CD4-positive, alpha-beta T cell treated with Interleukin-2 at 100 ng/mL for 4 hours (primary cell): Measurements from ENCODE around the gene TMEM163.
"Not testable (repeated sequence)": the region's sequence is repeated elsewhere in the genome, so short reads cannot be mapped to it uniquely, and the experiment has no call there.

ENCODE experiments used
- DNase-seq: peaks from one replicate; pipeline ENCODE4 v3.0.0-alpha.2; 2020; ENCODE audit warnings: low spot score

The TMEM163 gene

DNA sequence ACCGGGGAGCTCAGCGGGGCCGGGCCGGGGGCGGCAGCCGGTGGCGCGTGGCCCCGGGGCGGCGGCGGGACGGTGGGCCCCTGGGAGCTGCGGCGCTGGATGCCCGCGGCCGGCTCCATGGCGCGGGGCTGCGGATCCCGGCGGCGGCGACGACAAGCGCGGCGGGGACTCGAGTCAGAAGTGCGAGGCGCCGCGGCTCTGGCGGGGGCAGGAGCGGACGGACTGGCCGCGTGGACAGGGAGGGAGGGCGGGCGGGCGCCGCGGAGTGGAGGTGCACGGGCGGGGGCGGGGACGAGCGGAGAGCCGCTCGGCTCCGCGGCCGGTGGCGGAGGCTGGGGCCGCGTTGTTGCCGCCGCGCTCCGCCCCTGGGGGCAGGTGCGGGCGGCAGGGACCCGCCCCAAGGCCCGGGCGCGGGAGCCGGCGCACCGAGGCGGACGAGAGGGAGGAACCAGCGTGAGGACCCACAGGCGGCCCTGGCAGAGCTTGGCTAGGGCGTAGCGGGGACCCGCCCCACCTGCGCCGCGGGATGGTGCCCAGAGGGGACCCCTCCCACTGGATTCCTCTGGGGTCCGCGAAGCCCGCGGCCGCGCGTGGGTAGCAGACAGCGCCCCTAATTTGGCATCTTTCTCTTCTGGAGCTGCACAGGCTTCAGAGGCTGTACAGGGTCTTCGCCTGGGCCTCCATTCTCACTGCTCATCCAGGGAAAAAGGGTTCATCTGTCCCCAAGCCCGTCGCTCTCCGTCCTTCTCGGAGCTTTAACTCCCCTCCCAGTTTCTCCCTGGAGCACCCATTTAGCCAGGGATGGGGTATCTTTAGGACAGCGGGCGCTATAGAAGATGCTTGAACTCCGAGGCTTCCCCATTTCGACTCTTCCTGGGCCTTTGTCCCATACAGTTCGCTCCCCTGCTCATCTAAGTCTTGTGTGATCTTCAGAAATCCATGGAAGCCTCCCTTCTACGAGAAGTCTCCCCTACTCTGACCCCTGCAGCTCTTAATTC lies at the start of gene TMEM163:
TSS of gene TMEM163 (minus strand) at position 184 of the 998 bp plus-strand sequence.
- DNase-seq, result no peak

DNA sequence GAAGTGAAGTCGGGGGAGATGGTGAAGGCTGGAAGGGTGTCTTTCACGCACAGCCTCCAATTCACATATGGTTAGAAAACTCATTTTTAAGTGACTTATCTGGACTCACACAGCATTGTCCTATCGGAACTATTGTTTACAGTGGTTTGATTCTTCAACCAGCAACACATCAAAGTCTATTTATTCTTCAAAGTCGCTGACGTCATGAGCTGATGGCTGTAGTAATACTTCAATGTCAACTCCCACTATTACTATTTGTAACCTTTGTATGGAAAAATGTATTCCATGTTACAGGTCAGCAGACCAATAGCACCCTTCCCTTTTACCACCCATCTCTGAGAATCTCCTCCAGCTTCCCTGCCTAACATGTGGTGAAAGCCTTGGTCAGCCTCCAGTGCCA lies 47.8 kb upstream of the TMEM163 start:
- DNase-seq, result no peak

DNA sequence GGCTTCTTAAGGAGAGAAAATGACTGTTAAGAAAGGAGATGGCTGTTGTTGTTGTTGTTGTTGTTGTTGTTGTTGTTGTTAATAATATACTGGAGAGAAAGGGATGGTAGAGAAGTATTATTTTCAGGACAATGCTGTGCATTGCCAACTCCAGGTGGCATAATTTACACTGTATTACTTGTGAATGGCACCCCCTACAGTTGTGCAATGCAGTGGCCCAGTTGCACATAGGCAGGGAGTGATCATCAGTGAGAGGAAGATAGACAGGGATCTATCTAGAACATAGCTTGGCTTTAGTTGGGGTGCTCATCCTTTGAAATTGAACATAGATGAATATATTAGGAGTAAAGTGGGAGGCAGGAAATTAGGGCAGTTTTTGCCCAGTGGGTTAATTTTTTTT lies 47.2 kb upstream of the TMEM163 start:
- DNase-seq, result no peak

DNA sequence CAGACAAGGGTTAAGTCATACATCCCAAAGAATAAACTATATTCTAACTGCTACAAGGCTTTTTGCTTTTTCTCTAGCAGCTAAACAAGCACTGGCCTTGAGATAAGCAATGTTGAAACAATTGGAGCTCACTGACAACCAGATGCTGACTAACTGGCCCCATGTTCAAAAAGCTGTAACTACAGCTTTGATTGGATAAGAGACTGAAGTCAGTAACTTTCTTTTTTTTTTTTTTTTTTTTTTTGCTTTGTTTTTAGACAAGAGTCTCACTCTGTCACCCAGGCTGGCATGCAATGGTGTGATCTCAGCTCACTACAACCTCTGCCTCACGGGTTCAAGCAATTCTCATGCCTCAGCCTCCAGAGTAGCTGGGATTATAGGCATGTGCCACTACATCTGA lies 45.4 kb upstream of the TMEM163 start:
- no peak for DNase-seq

DNA sequence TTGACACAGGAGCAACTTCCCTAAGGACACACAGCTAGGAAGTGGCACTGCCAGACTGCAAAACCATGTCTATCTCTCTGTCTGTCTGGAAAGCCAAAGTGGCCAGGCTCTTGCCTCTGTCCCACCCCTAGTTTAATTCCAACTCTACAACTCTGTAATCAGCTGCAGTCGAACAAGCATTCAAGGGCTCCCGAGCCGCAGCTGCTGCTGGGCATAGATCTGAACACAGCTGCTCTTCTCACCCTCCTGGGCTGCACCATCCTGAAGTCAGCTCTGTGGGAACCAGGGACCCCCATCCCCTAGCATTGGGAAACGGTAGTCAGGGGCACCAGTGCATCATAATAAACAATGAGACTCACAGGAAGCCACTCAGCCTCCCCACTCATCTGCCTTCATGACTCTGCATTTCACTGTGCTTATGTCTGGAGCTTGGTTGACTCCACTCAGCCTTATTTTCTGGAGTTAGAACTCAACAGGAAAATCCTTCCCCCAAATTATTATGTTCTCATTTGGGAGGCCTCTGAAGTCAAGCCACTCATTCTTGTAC lies 44.4 kb upstream of the TMEM163 start:
- no peak for DNase-seq

DNA sequence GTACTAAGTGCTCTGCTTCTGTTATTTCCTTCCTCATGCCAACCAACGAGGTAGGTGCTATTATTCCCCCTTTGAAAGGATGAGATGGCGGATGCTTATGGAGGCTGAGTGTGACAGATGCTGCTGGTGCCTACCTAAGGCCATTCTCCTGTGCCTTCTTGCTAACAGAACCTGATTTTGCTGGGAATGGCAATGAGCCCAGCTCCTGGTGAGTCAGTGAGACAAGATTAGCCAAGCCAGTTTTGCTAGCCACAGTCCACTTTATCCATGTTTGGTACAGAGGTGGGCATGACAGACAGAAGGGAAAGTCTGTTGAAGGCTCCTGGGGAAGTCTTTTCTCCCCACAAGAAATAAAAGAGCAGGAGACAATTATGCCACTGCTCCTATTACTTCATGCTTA lies 43.7 kb upstream of the TMEM163 start:
- no peak for DNase-seq

DNA sequence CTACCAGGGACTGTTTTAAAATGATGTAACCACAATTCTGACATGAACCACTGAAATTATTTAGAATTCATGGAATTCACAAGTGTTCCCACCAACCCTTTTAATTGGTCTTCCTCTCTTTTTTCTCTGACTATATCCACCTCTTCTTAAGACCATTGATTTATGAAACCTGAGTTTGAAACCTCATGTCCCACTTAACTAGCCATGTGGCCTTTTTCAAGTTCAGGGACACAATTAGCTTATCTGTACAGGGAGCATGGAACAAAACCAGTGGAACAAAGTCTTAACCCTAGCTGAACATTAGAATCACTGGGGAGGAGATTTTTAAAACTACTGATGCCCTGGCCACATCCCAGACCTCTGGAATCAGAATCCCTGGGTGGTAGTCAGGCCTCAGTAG lies 41.6 kb upstream of the TMEM163 start:
- DNase-seq, result no peak

DNA sequence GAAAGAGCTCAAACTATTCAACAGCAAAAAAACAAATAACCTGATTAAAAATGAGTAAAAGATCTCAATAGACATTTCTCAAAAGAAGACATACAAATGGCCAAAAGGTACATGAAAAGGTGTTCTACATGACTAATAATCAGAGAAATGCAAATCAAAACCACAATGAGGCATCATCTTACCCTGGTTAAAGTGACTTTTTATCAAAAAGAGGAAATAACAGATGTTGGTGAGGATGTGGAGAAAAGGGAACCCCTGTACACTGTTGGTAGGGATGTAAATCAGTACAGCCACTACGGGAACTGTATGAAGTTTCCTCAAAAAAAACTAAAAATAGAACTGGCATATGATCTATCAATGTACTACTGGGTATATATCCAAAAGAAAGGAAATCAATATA lies 39.8 kb upstream of the TMEM163 start:
- no peak for DNase-seq

DNA sequence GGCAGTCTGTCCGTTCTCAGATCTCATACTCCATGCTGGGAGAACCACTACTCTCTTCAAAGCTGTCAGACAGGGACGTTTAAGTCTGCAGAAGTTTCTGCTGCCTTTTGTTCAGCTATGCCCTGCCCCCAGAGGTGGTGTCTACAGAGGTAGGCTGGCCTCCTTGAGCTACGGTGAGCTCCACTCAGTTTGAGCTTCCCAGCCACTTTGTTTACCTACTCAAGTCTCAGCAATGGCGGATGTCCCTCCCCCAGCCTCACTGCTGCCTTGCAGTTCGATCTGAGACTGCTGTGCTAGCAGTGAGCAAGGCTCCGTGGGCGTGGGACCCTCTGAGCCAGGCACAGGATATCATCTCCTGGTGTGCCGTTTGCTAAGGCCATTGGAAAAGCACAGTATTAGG lies 33.2 kb upstream of the TMEM163 start:
- DNase-seq, result not testable (repeated sequence)

DNA sequence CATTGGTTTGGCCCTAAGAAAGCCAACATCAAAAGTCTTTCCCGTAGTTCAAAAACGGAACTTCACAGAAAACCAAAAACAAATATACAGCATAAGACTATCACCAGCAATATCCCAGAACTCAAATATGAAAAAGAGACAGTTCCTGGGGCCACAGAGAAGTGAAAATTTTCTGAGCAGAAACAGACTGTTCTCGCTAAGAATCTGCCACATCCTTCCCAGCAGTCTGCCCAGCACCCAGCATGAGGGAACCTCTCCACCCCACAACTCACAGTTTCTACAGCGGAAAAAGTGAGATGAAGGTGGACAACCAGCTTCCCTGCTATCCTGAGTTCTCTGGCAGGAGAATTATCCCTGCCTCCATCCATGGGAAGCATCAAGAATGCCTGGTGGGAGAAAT lies 26.7 kb upstream of the TMEM163 start:
- DNase-seq, result no peak

DNA sequence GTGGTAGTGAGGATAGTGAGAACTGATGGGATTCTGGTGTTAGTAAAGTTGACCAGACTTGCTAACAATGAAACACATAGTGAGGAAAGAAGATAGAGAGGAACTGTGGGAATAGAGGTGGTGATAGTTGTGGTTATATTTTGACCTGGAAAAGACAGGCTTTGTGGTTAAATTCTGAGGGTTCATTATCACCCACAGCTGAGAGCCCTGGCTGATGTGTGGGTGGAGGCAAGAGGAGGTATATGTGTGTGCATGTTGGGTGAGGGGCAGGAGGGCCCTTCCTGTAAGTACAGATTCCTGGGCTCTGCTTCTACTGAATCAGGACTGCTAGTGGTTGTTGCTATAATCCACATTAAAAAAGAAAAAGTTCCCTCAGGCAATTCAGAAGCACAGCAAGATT lies 26.2 kb upstream of the TMEM163 start:
- DNase-seq, result no peak

DNA sequence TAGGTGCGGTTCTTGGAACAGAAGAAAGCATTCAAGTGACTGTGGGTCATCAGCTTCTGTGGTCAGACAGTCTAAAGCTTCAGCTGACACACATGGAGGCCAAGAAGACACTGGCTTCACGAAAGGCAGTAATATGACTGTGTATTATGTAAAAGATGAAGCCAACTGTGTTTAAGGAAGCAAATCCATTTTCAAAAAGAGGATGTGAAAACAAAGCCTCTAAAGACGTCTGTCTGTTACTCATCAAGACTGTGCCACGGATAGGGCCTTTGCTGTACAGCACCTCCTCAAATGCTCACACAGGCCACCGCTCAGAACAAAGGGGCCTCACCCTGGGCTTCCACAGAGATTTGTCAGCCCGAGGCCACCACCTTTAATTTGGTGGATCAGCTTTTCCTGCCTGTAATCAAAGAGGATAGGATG lies 21.1 kb upstream of the TMEM163 start:
- DNase-seq, result no peak

DNA sequence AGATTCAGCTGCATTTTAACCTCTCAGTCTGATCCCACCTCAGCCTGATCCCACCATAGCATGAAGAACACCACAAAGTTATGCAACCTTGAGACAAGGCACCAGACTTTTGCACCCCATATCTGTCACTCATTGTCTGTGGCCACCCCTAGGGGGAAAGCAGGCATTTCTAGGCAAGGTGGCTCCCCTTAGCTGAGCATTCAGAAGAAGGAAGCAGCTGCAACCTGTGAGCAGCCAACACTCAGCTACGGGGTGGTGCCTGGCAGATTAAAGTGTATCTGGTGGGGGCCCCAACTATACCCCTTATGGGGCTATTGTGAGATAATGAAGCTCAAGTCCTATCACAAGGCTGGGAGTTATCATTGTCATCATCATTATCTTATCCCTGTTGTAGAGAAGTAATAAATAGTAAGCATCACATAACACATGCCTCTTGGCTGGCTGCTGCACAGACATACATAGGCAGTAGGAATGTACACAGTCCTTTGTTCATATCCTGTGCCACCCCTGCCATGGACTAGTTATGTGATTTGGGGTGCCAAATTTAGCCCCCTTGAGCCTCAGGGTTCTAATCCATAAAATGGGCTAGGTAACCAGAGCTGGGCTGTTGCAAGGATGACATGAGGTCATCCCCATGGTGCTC lies 20.6 kb upstream of the TMEM163 start:
- DNase-seq, result no peak

DNA sequence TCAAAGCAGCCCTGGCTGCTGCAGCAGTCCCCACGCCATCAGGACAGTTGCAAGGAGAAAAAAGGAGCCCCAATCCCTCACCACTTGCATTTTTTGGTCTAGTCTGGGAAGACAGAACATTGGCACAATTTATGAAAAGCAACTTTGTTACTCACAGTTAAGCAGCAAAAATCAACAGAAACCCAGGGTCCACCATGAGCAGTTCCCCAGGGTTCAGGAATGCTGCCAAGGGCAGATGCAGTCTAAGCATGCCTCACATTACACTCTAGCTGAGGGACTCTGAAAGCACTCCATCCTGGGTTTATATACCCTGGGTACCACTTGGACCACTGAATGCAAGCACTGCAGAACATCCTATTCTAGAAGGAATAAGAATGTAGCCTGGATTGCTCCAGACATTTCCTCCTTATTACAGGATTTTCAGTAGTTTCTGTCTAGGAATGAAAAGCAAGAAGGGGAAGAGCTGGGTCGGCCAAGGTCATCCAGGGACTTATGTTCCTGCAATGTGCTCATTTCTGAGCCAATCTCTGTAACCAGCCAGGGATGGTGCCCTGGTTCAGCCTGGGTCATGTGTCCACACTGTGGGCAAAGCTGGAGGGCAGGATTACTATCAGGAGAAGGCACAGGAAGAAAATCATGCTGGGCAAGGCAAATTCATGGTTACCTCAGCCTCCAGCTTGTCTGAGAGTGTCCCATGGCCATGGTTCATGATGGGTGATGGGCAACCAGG lies 19.5 kb upstream of the TMEM163 start:
- DNase-seq, result no peak

DNA sequence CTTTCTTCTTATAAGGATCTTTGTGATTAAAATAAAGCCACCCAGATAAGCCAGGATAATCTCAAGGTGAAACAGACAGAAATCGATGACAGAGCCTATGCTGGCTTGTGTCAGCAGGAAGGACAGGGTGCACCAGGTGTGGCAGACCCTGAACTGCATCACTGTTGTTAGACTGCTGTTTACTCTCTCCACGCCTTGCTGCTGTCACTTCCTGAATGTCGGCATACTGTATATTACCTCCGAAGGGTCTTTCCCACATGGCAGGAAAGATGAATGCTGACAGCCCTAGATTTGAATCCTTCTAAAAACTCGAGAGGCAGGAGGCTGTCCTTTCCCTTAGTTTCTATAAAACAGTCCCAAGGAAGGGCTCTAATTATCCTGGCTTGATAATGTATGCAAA lies 18.9 kb upstream of the TMEM163 start:
- DNase-seq, result no peak

DNA sequence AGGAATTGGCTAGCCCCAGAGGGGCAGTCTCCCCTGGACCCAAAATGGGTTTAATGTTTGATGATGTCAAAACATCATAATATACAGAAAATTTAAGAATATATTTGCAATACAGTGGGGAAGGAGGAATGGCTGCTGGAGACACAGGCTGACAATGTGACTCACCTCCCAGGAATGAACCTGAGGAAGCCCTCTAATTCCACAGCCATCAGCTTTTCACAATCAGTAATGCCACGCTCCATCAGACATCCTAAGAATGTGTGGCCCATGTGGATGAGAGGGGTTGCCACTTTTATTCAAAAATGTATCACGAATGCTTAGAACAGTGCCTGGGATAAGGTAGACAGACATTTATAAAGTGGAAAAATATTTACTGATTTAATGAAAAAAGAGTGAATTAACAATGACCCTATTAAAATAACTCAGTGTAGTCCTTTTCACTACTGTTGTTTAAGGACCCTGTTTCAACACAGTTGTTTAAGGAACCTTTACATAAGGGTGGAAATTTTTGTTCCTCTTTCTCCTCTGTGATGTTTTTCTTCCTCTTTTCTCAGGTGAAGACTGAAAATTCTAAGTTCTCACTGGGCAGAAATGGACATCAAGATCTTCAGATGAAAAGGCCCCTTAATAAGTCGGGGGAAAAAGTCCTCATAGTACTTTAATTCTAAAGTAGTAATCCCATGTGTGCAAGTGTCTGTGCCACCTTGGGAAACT lies 17.5 kb upstream of the TMEM163 start:
- no peak for DNase-seq

DNA sequence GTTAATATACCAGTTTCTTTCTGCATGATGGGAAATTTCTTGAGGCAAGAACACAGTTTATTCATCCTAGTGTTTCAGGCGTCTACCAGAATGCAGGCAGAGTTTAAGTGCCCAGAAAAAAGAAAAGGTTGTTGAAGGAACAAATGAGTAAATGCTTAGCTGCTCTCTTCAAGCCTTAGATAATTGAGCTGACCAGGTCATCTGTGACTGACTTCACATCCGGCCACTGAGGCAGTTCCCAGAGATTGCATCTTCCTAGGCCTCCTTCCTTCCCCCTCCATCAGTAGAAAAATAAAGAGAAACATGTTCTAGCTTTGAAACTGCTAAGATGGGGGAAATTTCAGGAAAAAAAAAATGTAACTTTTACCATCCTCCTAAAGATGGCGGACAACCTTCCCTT lies 9.4 kb upstream of the TMEM163 start:
- no peak for DNase-seq

DNA sequence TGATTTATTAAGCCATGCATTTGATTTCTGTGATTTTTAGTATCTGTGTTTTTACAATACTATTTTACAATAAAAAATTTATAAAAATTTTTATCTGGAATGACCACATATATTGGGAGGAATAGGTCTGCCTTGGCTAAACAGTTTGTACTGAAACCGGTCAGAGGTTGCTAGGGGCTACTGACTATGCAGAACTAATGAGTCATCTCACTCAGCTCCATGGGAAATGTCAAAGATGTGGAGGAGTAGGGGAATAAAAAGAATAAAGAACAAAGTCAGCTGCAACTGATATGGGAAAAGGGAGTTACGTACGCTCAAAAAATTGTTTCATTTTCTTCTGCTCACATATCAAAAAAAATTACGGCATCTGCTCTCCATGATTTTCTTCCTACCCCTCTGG lies 8.6 kb upstream of the TMEM163 start:
- DNase-seq, result no peak

DNA sequence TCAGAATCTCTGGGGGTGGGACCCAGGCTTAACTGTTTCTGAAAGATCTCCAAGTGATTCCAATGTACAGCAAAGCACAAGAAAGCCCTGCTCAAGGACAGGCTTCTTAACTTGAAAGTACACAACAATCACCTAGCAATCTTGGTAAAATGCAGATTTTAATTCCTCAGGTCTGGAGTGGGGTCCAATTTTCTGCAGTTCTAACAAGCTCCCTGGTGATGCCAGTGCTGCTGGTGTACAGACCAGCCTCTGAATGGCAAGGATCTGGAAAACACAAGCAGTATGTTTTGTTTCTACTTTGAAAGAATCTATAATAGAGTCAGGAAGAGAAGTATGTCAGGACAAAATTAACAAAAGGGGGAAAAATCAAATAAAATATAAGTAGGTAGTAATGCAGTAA lies 7.8 kb upstream of the TMEM163 start:
- DNase-seq, result no peak

DNA sequence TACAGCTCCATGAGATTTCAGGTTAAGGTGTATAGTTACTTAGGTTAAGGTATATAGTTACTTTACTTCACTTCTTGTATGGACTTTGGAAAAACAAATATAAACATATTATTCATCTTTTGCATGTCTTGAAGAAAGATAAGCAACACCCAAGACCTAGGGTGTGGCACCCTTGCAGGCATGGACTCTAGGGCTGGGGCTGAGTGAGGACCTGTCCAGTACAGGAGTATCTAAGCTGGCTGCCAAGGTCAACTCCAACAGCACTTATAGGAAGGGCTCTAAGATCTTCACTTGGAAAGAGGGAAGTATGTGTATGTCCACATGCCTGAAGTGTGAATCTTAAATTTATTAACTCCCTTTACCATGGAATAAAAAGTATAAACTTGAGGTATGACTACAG lies 7.1 kb upstream of the TMEM163 start:
- no peak for DNase-seq

DNA sequence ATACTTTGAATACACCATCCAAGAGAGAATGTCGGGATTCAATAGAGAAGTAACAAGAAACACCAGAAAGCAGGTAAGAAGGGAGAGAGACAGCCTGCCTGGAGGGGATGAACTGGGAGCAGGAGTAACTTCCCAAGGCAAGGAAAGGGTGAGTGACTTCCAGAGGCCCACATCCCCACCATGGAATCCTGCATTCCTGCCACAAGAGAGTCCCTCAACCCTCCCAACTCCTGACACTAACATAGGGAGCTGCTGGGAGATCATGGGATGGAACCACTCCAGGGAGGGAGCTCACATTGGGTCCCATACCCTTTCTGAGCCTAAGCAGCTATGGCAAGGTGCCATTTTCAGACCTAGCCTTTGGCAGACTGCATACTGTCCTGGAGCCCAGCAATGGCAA lies 5.5 kb upstream of the TMEM163 start:
- no peak for DNase-seq

DNA sequence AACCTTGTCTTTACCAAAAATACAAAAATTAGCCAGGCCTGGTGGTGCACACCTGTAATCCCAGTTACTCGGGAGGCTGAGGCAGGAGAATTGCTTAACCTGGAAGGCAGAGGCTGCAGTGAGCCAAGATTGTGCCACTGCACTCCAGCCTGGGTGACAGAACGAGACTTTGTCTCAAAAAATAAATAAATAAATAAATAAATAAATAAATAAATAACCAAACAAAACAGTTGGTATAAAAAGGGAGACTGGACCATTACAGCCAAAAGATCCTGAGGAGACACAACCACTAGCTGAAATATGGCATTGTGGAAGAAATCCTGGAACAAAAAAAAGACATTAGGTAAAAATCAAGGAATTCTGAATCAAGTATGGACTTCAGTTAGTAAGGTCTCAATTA lies 4.9 kb upstream of the TMEM163 start:
- not testable (repeated sequence) for DNase-seq
